GM19452 (cell line): Measurements from ENCODE around the gene FGF9.

Source experiments
- ATAC-seq: cut with Tn5 transposase; IDR thresholded peaks from one replicate; pipeline ENCODE4 v1.9.1; 2021; ENCODE audit not compliant: unreplicated experiment

Gene FGF9

DNA sequence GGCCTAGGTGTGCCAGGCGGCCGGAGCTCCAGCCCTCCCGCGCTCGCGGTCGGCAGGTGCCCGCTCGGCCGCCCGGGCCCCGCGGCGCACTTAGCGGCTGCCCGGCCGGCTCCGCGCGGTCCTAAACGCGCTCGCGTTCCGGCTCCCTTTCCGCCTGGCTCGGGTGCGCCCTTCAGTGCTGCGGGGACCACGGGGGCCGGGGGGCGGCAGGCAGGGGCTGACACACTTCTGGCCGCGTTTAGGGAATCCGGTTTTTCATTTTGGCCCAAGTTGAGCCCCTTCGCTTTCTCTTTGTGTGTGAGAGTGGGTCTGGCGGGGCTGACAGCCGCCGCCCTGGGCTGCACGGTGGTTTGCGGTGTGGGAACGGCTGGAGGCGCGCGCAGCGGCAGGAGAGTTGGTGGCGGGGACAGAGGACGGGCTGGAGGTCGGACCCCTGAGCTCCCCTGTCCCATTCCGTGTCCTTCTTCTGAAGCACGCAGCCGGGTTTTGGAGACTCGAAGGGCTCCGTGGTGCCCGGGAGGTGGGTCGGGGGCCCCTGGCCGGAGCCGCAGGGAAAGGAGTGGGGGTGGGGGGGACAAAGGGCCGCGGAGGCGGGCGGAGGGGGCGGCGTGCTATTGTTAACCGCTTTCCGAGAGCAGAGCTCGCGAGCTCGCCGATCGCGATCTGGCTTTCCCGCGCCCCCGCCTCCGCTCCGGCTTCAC lies 3.1 kb downstream of the FGF9 start:
- peak; percentile 33 for ATAC-seq

DNA sequence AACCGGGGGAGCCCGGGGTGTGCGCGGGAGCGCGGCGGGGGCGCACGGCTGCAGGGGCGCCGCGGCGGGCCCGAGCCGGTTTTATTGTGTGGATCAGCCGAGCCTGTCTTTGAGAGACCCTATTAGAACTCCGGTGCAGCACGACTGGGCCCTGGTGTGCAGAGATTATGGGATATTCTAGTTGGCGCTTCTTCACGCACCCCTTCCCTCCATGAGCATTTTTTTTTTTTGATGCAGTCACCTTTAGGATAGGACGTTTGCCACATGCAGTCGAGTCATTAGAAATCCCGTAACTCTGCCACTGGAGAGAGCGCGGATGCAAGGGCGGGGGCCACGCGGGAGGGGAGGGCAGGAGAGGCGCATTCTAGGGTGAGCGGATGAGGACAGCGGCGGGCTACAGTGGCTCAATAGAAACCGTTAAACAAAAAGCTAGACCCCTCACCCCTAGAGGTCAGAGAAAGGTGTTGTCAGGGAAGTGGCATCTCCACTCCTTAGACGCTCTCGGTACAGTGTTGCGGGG lies 3.7 kb downstream of the FGF9 start:
- no peak for ATAC-seq

DNA sequence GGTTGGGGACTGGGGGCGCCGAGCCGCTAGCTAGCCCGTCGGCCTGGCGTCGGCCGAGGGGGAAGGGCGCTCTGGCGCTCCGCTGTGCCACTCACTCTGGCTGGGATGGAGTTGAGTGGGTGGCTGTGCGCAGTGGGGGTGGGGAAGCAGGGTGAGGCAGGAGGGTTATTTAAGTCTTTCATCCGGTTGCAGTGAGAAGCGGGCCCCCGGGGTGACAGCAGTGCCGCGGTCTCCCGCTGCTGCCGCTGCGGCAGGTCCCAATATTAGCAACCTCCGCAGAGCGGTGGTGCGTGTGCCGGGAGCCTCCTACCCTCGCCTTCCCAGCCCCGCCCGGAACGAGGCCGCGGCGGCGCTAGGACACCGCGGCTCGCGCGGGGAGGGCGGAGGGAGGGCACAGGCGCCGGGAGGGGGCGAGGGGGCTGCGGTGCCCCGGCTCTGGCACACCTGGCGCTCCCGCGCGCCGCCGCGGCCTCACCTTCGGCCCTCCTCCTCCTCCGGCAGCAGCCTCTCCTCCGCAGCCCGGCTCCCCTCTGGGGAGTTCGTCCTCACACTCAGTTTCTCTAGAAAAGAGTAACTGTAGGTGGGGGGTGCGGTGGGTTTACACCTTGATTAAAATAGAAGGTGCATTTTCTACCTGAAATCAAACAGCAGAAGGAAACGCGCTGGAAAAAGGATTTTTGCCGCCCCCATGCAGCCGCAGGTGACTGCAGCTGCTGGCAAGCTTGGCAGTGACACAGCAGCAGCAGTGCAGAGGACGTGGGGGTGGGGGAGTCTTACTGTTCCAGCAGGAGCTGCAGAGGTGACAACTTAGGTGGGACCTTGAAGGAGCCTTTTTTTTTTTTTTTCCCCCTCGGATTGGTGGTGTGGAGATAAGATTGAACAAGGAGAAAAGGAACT lies 4.5 kb downstream of the FGF9 start:
- ATAC-seq, result no peak

GRCh38 chr13:21676611-21677021 lies 5.7 kb downstream of the FGF9 start:
- no peak for ATAC-seq

DNA sequence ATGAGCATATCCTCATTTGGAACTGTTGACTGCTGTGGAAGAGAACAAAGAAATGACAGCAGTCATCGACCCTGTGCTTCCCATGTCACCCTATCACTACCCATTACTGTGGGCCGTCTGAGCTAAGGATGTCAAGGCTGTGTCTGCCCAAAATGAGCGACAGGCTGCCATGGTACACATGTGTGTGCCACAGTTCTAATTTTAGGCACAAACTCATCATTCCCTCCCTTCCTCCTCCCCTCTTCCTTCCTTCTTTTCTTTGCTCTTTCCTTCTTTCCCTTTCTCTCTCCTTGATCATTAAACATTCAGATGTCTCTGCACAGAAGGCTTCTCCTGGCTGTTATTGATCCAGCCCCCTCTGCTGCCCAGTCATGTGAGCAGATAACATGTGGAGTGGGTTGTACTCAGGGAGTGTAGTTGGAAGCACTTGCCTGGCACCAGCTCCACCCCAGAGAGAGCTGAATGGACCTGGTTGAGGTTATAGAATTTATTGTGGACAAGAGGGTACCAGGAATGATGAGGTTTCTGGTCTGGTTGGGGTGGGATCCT lies 6.3 kb downstream of the FGF9 start:
- ATAC-seq, result no peak

DNA sequence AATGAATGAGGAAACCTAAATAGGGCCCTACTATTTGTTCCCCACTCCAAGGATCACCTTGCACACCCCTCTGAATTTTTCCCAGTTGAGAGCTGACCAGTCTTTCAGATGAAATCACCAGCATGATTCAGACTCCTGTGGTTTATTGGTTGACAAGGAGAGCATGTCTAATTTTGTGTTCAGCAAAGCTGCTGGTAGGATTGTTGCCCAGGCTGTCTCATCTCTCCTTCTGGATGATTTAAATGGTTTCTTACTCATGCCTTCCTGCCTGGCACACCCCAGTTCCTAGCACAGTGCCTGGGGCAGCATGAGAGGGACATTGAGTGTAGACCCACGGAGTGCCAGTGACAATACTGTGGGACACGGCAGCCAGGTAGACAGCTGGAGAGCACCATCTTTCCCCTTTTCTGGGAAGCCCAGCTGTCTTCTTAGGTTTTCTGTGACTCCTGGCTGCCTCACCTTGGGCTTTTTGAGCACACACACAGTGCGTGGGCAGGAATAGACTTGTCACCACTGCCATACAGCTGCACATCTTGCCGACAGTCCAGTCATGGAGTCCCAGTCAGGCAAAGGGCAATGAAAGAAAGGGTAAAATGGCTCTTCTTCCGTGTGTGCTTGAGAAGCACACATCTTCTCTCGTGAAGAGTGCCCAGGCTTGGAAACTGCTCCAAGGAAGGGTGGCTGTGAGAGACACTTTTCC lies 12.3 kb downstream of the FGF9 start:
- no peak for ATAC-seq

DNA sequence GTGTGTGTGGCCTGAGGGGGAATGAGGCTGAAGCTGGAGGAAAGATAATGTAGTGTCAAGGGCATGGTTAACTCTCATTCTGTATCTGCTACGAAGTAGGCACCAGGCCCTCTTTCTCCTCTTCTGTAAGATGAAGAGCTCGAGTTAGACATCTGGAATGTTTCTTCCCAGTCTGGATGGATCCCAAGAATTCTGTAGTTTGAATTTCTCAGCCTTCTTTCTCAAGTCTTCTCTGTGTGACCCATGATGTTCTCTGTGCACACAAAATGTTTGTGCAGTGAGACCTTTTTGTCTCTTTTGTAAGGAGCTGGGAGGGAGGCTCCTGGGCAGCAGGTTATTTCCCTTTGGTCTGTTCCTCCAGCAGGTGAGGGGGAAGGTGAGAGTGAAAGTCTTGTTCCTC lies 13.7 kb downstream of the FGF9 start:
- ATAC-seq, result no peak

DNA sequence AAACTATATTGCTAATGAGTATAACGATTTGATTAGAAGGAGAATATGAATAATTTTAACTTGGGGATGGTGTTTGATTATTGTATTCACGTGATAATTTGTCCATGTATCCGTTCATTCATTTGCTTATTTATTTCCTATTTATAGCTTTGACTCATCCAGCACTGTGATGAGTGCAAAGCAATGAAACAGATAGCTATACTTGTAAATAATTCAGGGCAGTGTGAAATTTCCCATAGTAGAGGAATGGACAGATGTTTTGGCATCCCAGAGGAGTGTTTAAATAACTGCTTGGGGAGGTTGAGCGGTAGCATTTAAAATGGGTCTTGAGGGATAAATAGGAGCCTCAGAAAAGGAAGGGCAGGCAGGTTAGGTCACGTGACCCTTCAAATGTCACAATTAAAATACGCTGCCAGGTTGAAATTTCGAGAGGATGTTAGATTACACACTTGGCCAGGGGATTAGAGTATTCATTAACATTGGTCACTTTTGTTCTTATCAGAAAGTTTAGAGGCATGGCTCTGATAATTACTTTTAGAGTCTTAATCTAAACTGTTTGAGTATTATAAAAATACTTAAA lies 14.7 kb downstream of the FGF9 start:
- ATAC-seq, result no peak

DNA sequence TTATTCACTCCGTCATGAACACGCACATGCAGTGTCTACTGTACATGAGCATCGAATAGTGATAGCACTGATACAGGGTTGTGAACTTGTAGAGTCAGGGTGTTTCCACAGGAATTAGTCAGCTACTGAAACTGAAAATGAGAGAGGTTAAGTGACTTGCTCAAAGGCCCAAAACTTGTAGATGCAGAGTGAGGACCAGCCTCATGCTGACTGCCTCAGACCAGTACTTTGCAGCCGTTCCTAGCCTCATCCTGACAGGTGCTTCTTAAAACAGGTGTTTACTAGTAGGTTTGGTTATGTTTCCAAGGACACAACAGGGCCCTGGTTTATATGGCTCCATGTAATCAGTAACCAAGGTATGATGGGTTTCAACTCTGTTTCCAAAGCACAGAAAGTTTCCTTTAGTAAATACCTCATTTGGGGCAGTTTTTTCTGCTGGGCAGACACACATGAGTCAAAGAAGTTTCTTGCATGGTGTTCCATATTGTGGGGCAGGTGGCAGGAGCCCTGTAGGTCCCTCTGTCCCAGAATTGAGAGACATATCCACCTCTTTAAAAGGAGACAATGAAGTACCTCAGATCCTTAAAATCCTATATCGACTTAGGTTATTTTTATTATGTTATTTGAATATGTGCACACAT lies 16.0 kb downstream of the FGF9 start:
- ATAC-seq, result peak; percentile 91

GRCh38 chr13:21688056-21688455 lies 17.2 kb downstream of the FGF9 start:
- no peak for ATAC-seq

DNA sequence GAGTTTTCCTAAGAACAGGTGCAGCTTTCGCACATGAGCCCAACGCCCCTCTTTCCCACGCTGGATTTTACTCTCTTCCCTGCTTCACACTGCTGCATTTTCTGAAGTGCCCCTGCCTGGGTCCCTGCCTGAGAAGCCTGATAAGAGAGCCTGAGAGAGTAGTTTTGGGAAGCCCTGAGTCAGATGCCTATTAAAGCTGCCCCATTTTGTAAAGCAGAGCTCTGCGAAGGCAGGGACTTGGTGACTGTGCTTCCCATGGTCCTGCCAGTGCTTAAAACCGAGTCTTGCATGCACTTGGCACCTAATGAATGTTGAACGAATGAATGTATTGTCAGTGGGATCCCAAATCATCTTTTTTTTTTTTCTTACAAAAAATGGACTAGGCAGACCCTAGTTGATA lies 18.2 kb downstream of the FGF9 start:
- ATAC-seq, result no peak

DNA sequence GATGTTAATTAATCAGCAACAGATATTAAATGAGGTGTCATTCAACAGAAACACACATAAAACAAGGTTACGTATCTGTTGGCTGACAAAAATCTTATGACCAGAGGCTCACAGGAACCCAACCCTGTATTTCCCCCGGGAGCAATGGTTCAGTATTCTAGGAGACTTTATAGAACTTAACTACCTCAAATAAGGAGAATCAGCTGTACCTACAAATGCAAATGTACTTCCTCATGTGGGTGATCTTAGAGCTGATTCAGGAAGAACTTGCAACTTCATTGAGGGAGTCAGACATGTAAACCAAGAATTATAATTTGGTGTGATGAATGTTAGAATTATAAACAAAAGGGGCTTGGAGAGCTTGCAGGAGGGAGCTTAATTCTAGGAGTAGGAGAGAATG lies 20.1 kb downstream of the FGF9 start:
- no peak for ATAC-seq

DNA sequence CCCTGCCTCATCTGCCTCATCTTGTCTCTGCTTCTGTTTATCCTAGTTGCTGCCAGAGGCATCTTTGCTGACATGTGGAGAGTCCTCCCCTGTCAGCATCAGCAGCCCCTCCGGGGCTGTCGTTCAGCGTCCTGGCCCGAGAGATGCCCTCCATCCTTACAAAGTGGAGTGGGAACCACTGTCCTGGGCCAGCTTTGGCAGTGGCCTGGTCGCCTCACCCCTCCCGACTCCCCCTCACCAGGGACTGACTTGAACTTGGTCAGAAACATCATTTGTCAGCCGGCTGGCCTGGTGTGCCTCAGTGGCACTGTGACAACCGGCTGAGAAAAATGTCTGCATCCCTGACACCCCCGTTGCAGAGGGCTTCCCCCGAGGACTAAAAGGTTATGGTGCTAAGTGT lies 20.6 kb downstream of the FGF9 start:
- no peak for ATAC-seq

GRCh38 chr13:21691928-21692327 lies 21.1 kb downstream of the FGF9 start:
- ATAC-seq, result no peak

DNA sequence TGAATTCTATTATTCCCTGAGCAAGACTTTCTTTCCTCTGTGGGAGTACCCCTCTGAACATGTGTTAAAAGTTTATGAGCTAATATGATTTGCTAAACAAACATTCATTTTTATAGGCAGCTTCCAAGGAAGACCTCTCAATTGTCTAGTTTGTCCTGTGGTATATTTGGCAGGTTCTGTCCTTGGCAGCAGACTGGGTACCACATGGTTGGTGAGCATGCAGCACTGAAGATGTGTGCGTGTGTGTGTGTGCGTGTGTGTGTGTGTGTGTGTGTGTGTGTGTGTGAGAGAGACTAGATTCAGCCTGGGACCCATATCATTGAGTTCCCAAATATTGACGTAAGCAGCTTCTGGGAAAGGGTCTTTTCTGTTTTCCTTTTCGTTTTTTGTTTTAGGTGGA lies 24.0 kb downstream of the FGF9 start:
- no peak for ATAC-seq

GRCh38 chr13:21695546-21695945 lies 24.7 kb downstream of the FGF9 start:
- no peak for ATAC-seq

DNA sequence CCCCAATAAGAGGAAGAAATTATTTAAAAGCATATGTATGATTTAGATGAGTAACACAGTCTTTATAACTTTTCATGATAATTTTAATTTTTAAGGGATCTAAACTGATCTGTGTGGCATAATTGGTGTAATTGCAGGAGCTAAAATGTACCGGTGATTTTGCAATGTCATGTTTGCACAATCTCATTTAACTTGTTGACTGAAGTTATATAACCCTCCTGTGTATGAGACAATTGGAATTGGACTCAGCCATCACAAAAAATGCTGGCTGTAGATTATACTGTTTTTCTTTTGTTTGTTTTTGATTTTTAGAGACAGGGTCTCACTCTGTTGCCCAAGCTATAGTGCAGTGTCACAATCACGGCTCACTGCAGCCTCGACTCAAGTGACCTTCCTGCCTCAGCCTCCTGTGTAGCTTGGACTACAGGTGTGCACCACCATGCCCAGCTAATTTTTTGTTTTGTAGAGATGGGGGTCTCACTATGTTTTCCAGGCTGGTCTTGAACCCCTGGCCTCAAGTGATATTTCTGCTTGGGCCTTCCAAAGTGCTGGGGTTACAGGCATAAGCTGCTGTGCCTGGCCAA lies 26.1 kb downstream of the FGF9 start:
- ATAC-seq, result no peak

DNA sequence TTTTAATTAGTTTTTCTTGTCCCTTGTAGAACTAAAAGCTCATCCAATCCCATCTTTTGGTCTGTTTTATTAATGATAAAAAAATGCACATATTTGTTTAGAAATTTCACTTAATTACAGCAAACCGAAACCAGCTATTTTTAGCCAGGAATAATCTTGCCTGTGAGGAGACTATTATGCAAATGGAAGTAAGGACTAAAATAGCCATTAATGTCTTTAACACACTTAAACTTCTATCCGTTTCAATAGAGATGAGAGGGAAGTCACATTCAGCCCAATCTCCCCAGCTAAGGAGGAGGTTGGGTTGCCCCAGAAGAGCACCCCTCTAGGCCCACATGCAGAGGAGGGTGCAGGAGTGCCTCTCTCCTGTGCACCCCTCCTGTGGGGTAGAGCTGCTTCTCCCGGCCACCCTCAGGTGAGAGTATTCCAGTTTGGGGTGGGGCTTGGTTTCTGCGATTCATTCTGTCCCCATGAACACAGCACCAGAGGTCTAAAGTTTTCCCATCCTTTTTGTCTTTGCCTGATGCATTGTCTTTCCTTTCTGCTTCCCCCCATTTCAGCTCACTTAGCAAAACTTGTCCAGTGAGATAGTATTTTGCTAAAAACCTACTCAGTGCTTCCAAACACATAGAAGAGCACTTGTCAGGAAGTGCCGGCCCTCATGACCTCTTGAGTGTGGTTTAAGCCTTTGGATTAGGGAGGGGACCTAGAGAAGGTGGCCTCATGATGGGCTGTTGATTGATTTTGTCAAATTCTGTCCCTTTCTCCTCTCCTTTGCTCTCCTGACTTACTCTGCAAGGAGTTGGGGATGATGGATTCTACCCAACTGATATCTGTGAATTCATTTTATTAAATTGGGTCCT lies 28.2 kb downstream of the FGF9 start:
- no peak for ATAC-seq

- ATAC-seq, result no peak
These were observed 30.6 kb downstream of the FGF9 start for GRCh38 chr13:21701460-21701859.
